ENCODE results near the gene TTLL9.

GRCh38 chr20:31843881-31844280, 26.6 kb upstream of the TTLL9 start:
- TF ChIP-seq CTCF (IDR thresholded peaks at IDR 0.05) (no peak), POLR2AphosphoS5 (IDR thresholded peaks at IDR 0.05; ENCODE audit: low read depth, low read length) (no peak), REST (IDR thresholded peaks at IDR 0.05; ENCODE audit: insufficient read depth in 1 of 2, low read depth in 2 of 2, low read length in 1 of 2) (no peak), SIN3A (IDR thresholded peaks at IDR 0.05; ENCODE audit: borderline replicate concordance, insufficient read depth, low read depth, low read length) (no peak), TCF7L2 (IDR thresholded peaks at IDR 0.05; ENCODE audit: low read depth, low read length) (no peak)

All from Panc1 (cell line).